Astrocyte (in vitro differentiated cells and primary cell): ENCODE data around the gene EPB41L1. TPM values are rescaled to one million over a fixed set of nuclear protein-coding genes. Genes with fewer than 3 reads are reported as not detected.

Experiments used
- DNase-seq: peaks from one replicate; pipeline ENCODE4 v3.0.0-alpha.2; 2010; ENCODE audit warnings: low read depth
- FAIRE-seq: peaks from 2 replicates; lab custom pipeline; 2011; peaks lifted over from hg19 to GRCh38; lab: Jason Lieb, UNC
- H2AFZ ChIP-seq: 2 replicates; pipeline ENCODE4 v1.6.0; 2012; ENCODE audit warnings: low read depth, low read length, inconsistent platforms
- H3K27ac ChIP-seq: 2 replicates; pipeline ENCODE4 v1.5.1; 2011; ENCODE audit warnings: low read depth, low read length, inconsistent platforms
- H3K27me3 ChIP-seq: 2 replicates; pipeline ENCODE4 v1.6.0; 2011; ENCODE audit warnings: low read length, inconsistent platforms; ENCODE audit not compliant: insufficient read depth
- H3K36me3 ChIP-seq: 2 replicates; pipeline ENCODE4 v1.5.1; 2011; ENCODE audit warnings: low read length, inconsistent platforms; ENCODE audit not compliant: insufficient read depth
- H3K4me1 ChIP-seq: 2 replicates; pipeline ENCODE4 v1.5.1; 2011; ENCODE audit warnings: low read length, inconsistent platforms; ENCODE audit not compliant: insufficient read depth
- H3K4me2 ChIP-seq: 2 replicates; pipeline ENCODE4 v1.6.0; 2012; ENCODE audit warnings: low read length, inconsistent platforms
- H3K4me3 ChIP-seq: 2 replicates; pipeline ENCODE4 v1.5.1; 2011; ENCODE audit warnings: low read depth, mild to moderate bottlenecking, low read length, inconsistent platforms; ENCODE audit not compliant: insufficient read depth
- H3K79me2 ChIP-seq: 2 replicates; pipeline ENCODE4 v1.6.0; 2012; ENCODE audit warnings: mild to moderate bottlenecking, low read length, inconsistent platforms; ENCODE audit not compliant: insufficient read depth
- H3K9ac ChIP-seq: 2 replicates; pipeline ENCODE4 v1.6.0; 2012; ENCODE audit warnings: mild to moderate bottlenecking, low read length, inconsistent platforms
- H3K9me3 ChIP-seq: 2 replicates; pipeline ENCODE4 v1.5.1; 2012; ENCODE audit warnings: low read depth, mild to moderate bottlenecking, low read length, inconsistent platforms; ENCODE audit not compliant: insufficient read depth
- H4K20me1 ChIP-seq: 2 replicates; pipeline ENCODE4 v1.6.0; 2012; ENCODE audit warnings: low read length, inconsistent platforms; ENCODE audit not compliant: insufficient read depth
- H3K27ac Mint-ChIP-seq: one replicate; pipeline ENCODE4 v1.8.0; 2021; ENCODE audit warnings: mild to moderate bottlenecking, mixed read lengths; ENCODE audit not compliant: unreplicated experiment
- H3K27me3 Mint-ChIP-seq: one replicate; pipeline ENCODE4 v1.8.0; 2021; ENCODE audit warnings: low read depth, mixed read lengths; ENCODE audit not compliant: unreplicated experiment
- H3K36me3 Mint-ChIP-seq: one replicate; pipeline ENCODE4 v1.8.0; 2021; ENCODE audit warnings: low read depth, mixed read lengths; ENCODE audit not compliant: unreplicated experiment
- H3K4me1 Mint-ChIP-seq: one replicate; pipeline ENCODE4 v1.8.0; 2021; ENCODE audit warnings: low read depth, mixed read lengths; ENCODE audit not compliant: unreplicated experiment
- H3K4me3 Mint-ChIP-seq: one replicate; pipeline ENCODE4 v1.8.0; 2021; ENCODE audit warnings: mild to moderate bottlenecking, moderate library complexity, mixed read lengths; ENCODE audit not compliant: unreplicated experiment
- H3K9me3 Mint-ChIP-seq: one replicate; pipeline ENCODE4 v1.8.0; 2021; ENCODE audit warnings: mild to moderate bottlenecking, mixed read lengths; ENCODE audit not compliant: unreplicated experiment
- EZH2 ChIP-seq: IDR thresholded peaks from 2 replicates; pipeline ENCODE4 v1.6.1; 2012; ENCODE audit warnings: mild to moderate bottlenecking, low read length, inconsistent platforms; ENCODE audit not compliant: insufficient read depth
- total RNA-seq: library from RNA; stranded (reverse); gene quantifications from 2 replicates; pipeline ENCODE4 v1.2.1, GENCODE V29; 2021
- TF ChIP-seq, protein P1 (sequence below): IDR thresholded peaks from 2 replicates; pipeline ENCODE4 v1.5.1; 2011; ENCODE audit warnings: low read depth, mild to moderate bottlenecking, inconsistent platforms, low read length, moderate library complexity; ENCODE audit not compliant: insufficient read depth

Gene EPB41L1
- total RNA-seq, 1 donor from 2014 or later: 39.4 TPM

GRCh38 chr20:36248836-36249235 is 94.3 kb downstream of the EPB41L1 start:
- H3K4me3 ChIP-seq: no peak overlapping the region
- peaks cover 39% of the 10 kb centered on the region for H3K36me3 ChIP-seq
- H3K27me3 ChIP-seq: no peaks in the 10 kb centered on the region
- peaks cover 84% of the 10 kb centered on the region for H4K20me1 ChIP-seq
- H3K9me3 ChIP-seq: no peaks in the 10 kb centered on the region
- no peak for TF ChIP-seq EZH2
- TF ChIP-seq, protein P1, sequence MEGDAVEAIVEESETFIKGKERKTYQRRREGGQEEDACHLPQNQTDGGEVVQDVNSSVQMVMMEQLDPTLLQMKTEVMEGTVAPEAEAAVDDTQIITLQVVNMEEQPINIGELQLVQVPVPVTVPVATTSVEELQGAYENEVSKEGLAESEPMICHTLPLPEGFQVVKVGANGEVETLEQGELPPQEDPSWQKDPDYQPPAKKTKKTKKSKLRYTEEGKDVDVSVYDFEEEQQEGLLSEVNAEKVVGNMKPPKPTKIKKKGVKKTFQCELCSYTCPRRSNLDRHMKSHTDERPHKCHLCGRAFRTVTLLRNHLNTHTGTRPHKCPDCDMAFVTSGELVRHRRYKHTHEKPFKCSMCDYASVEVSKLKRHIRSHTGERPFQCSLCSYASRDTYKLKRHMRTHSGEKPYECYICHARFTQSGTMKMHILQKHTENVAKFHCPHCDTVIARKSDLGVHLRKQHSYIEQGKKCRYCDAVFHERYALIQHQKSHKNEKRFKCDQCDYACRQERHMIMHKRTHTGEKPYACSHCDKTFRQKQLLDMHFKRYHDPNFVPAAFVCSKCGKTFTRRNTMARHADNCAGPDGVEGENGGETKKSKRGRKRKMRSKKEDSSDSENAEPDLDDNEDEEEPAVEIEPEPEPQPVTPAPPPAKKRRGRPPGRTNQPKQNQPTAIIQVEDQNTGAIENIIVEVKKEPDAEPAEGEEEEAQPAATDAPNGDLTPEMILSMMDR: no peak
- peaks cover 40% of the 10 kb centered on the region for H3K79me2 ChIP-seq
- Mint-ChIP-seq H3K27ac (no peak overlapping the region), H3K27me3 (no peaks in the 10 kb centered on the region), H3K36me3 (peaks cover 11% of the 10 kb centered on the region), H3K9me3 (no peaks in the 10 kb centered on the region), H3K4me3 (no peak overlapping the region), H3K4me1 (peaks cover 7% of the 10 kb centered on the region)
- H3K27ac ChIP-seq: no peak overlapping the region
- no peak for DNase-seq
- no peak overlapping the region for H3K4me2 ChIP-seq
- H3K4me1 ChIP-seq: no peaks in the 10 kb centered on the region
- FAIRE-seq: no peak
- H2AFZ ChIP-seq: no peak overlapping the region
- H3K9ac ChIP-seq: no peak overlapping the region

- Mint-ChIP-seq H3K27ac (no peak overlapping the region), H3K4me1 (peaks cover 7% of the 10 kb centered on the region), H3K27me3 (no peaks in the 10 kb centered on the region), H3K4me3 (no peak overlapping the region), H3K9me3 (no peaks in the 10 kb centered on the region), H3K36me3 (peaks cover 11% of the 10 kb centered on the region)
- no peak overlapping the region for H3K9ac ChIP-seq
- H3K27ac ChIP-seq: no peak overlapping the region
- H3K36me3 ChIP-seq: peaks cover 37% of the 10 kb centered on the region
- H3K4me3 ChIP-seq: no peak overlapping the region
- no peaks in the 10 kb centered on the region for H3K4me1 ChIP-seq
- peaks cover 40% of the 10 kb centered on the region for H3K79me2 ChIP-seq
- H4K20me1 ChIP-seq: peaks cover 83% of the 10 kb centered on the region
- no peaks in the 10 kb centered on the region for H3K9me3 ChIP-seq
- H2AFZ ChIP-seq: no peak overlapping the region
- FAIRE-seq: no peak
- no peak overlapping the region for H3K4me2 ChIP-seq
- TF ChIP-seq EZH2: no peak
- TF ChIP-seq, protein P1: no peak
- H3K27me3 ChIP-seq: no peaks in the 10 kb centered on the region
- no peak for DNase-seq
These were observed 94.9 kb downstream of the EPB41L1 start for GRCh38 chr20:36249450-36249849.

GRCh38 chr20:36251426-36251825 is 96.9 kb downstream of the EPB41L1 start:
- Mint-ChIP-seq H3K4me1 (peaks cover 7% of the 10 kb centered on the region), H3K36me3 (peaks cover 13% of the 10 kb centered on the region), H3K4me3 (no peak overlapping the region), H3K9me3 (no peaks in the 10 kb centered on the region), H3K27ac (no peak overlapping the region), H3K27me3 (no peaks in the 10 kb centered on the region)
- Histone ChIP-seq H3K9me3 (no peaks in the 10 kb centered on the region), H3K9ac (no peak overlapping the region), H3K27me3 (no peaks in the 10 kb centered on the region), H3K79me2 (peaks cover 40% of the 10 kb centered on the region), H3K36me3 (peaks cover 24% of the 10 kb centered on the region), H4K20me1 (peaks cover 77% of the 10 kb centered on the region), H2AFZ (no peak overlapping the region), H3K4me2 (no peak overlapping the region), H3K4me3 (no peak overlapping the region), H3K27ac (no peak overlapping the region), H3K4me1 (no peaks in the 10 kb centered on the region)
- no peak for DNase-seq
- no peak for FAIRE-seq
- no peak for TF ChIP-seq EZH2
- TF ChIP-seq, protein P1: no peak
